Esophagus squamous epithelium (tissue), 4 donors: ENCODE data around the gene MAP2K6.

Experiments used
- POLR2A ChIP-seq, 4 donors: fragments of 450-650 bp; IDR thresholded peaks; one replicate each; pipeline ENCODE4 v1.6.1; 2017; ENCODE audit warnings: antibody characterized with exemption in 4 of 4, mild to moderate bottlenecking in 4 of 4, moderate library complexity in 3 of 4
- TF ChIP-seq, protein P1 (sequence below), 6 experiments: fragments of 450-650 bp in 4 of 6; fragments of 200-600 bp in 2 of 6; sonication (generic) in 2 of 6; IDR thresholded peaks; one replicate each; pipeline ENCODE4 v1.5.1; 2016 to 2019; ENCODE audit warnings: antibody characterized with exemption in 6 of 6, mild to moderate bottlenecking in 4 of 6, moderate library complexity in 4 of 6

DNA sequence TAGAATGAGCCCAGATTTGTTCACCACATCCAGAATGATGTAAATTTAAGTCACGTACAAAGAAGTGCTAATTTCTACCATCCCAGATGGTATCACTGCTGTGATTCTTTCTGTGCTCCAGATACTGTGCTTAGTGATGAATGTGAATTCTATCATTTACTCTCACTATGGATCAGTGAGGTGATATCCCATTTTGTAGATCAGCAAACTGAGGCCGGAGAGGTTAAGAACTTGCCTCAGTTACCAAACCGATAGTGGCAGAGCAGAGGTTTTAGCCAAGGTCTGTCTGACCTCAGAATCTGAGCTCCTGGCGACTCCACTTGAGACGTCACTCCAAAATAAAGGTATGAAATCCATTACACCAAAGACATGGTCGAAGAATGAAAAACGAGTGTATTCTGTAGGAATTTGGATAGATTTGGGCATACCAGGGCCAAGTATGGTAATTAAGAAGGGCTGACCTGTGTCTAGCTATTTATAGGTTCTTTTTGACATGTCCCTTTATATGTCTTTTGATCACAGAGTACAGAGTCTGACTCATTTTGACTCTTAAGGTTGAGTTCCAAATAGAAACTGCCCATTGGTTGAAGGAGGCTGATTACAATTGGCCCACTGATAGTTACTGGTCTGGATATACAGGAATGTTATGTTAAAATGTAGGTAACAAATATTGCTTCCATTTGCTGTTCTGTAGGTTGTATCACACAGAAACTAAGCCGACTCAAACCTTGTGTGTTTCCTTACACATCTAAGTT lies 10.0 kb downstream of the MAP2K6 start:
- TF ChIP-seq, protein P1, sequence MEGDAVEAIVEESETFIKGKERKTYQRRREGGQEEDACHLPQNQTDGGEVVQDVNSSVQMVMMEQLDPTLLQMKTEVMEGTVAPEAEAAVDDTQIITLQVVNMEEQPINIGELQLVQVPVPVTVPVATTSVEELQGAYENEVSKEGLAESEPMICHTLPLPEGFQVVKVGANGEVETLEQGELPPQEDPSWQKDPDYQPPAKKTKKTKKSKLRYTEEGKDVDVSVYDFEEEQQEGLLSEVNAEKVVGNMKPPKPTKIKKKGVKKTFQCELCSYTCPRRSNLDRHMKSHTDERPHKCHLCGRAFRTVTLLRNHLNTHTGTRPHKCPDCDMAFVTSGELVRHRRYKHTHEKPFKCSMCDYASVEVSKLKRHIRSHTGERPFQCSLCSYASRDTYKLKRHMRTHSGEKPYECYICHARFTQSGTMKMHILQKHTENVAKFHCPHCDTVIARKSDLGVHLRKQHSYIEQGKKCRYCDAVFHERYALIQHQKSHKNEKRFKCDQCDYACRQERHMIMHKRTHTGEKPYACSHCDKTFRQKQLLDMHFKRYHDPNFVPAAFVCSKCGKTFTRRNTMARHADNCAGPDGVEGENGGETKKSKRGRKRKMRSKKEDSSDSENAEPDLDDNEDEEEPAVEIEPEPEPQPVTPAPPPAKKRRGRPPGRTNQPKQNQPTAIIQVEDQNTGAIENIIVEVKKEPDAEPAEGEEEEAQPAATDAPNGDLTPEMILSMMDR (IDR thresholded peaks at IDR 0.05), result no peak
- no peak for TF ChIP-seq POLR2A (IDR thresholded peaks at IDR 0.05)
